ENCODE results near the gene CD9.

GRCh38 chr12:6235499-6235898 lies 35.3 kb downstream of the CD9 start:
- TF ChIP-seq CTCF (IDR thresholded peaks at IDR 0.05; ENCODE audit: extremely low read depth in 1 of 2, insufficient read depth in 1 of 2, low read depth in 1 of 2, low read length in 2 of 2) (no peak), POLR2AphosphoS5 (IDR thresholded peaks at IDR 0.05; ENCODE audit: insufficient read depth, low read depth, low read length) (peak; percentile 41)
